ENCODE results near the gene RASA4B.
"Not testable (repeated sequence)": the region's sequence is repeated elsewhere in the genome, so short reads cannot be mapped to it uniquely, and the experiment has no call there.

The RASA4B gene

GRCh38 chr7:102517550-102518147, at the start of gene RASA4B:
Gene RASA4B (minus strand): TSS chr7:102517777. CDS start chr7:102517710, 67 bp downstream.
- peak; percentile 53 for DNase-seq

GRCh38 chr7:102550808-102551422, 33.3 kb upstream of the RASA4B start, which contains the start of gene SPDYE2:
Gene SPDYE2 (plus strand): TSS chr7:102551226. CDS start chr7:102553256, 2,030 bp downstream.
- not testable (repeated sequence) for DNase-seq

GRCh38 chr7:102546353-102546752, 28.8 kb upstream of the RASA4B start:
- not testable (repeated sequence) for DNase-seq

- DNase-seq = not testable (repeated sequence)
These were observed 27.7 kb upstream of the RASA4B start for GRCh38 chr7:102545288-102545687.

GRCh38 chr7:102544372-102544771, 26.8 kb upstream of the RASA4B start:
- not testable (repeated sequence) for DNase-seq

- DNase-seq = not testable (repeated sequence)
These were observed 26.0 kb upstream of the RASA4B start, which contains the start of gene UPK3BL2 for GRCh38 chr7:102543596-102543995. Gene UPK3BL2 (minus strand): TSS chr7:102543696. CDS start chr7:102543636, 60 bp downstream.

GRCh38 chr7:102542771-102543170, 25.2 kb upstream of the RASA4B start:
- DNase-seq = not testable (repeated sequence)

- not testable (repeated sequence) for DNase-seq
These were observed 24.5 kb upstream of the RASA4B start for GRCh38 chr7:102542083-102542482.

GRCh38 chr7:102540604-102541003, 23.0 kb upstream of the RASA4B start:
- not testable (repeated sequence) for DNase-seq

GRCh38 chr7:102535062-102535615, 17.6 kb upstream of the RASA4B start:
- not testable (repeated sequence) for DNase-seq

GRCh38 chr7:102532127-102532526, 14.6 kb upstream of the RASA4B start:
- peak; percentile 43 for DNase-seq

- DNase-seq = not testable (repeated sequence)
These were observed 14.0 kb upstream of the RASA4B start for GRCh38 chr7:102531583-102531982.

- DNase-seq = peak; percentile 46
These were observed 10.5 kb upstream of the RASA4B start for GRCh38 chr7:102527822-102528793.

GRCh38 chr7:102527182-102527581, 9.6 kb upstream of the RASA4B start:
- DNase-seq = not testable (repeated sequence)

GRCh38 chr7:102524803-102525202, 7.2 kb upstream of the RASA4B start:
- DNase-seq = peak; percentile 51

- DNase-seq = not testable (repeated sequence)
These were observed 3.2 kb upstream of the RASA4B start for GRCh38 chr7:102520797-102521196.

GRCh38 chr7:102516951-102517350, 626 bp downstream of the RASA4B start:
- DNase-seq = not testable (repeated sequence)

GRCh38 chr7:102515889-102516288, 1.7 kb downstream of the RASA4B start:
- DNase-seq = not testable (repeated sequence)

GRCh38 chr7:102514881-102515721, 2.5 kb downstream of the RASA4B start:
- DNase-seq = not testable (repeated sequence)

- peak; percentile 59 for DNase-seq
These were observed 4.8 kb downstream of the RASA4B start for GRCh38 chr7:102512642-102513221.

GRCh38 chr7:102511860-102512522, 5.6 kb downstream of the RASA4B start:
- DNase-seq = not testable (repeated sequence)

Data from activated CD8-positive, alpha-beta memory T cell treated with anti-CD3 and anti-CD28 coated beads, Interleukin-2, amount 50 U/mL, for 48 hours (primary cell).